Vagina (tissue), 2 donors: ENCODE measurements around the gene TOR1AIP1.

Experiments used
- CTCF ChIP-seq, 3 experiments: fragments of 450-650 bp in 2 of 3; fragments of 200-600 bp in 1 of 3; sonication (generic) in 1 of 3; IDR thresholded peaks; one replicate each; pipeline ENCODE4 v1.5.1; 2017 to 2019; ENCODE audit warnings: antibody characterized with exemption in 3 of 3, mild to moderate bottlenecking in 2 of 3, moderate library complexity in 2 of 3
- POLR2A ChIP-seq, 2 donors: fragments of 450-650 bp; IDR thresholded peaks; one replicate each; pipeline ENCODE4 v1.6.1; 2017; ENCODE audit warnings: antibody characterized with exemption in 2 of 2, mild to moderate bottlenecking in 2 of 2, moderate library complexity in 2 of 2
- POLR2AphosphoS5 ChIP-seq, 2 donors: sonication (generic); formaldehyde crosslinking; IDR thresholded peaks; one replicate each; pipeline ENCODE4 v1.9.0; 2017; ENCODE audit warnings: antibody characterized with exemption in 2 of 2, mild to moderate bottlenecking in 2 of 2, low read depth in 1 of 2; ENCODE audit not compliant: insufficient read depth in 1 of 2

GRCh38 chr1:179955287-179955680 lies 73.2 kb downstream of the TOR1AIP1 start:
- no peak for TF ChIP-seq POLR2A (IDR thresholded peaks at IDR 0.05)
- TF ChIP-seq CTCF (IDR thresholded peaks at IDR 0.05), result no peak
- no peak for TF ChIP-seq POLR2AphosphoS5 (IDR thresholded peaks at IDR 0.05; ENCODE audit: insufficient read depth in 1 of 2, low read depth in 1 of 2)
